Measurements from ENCODE around the gene CAMKK1. TPM values are rescaled to one million over a fixed set of nuclear protein-coding genes. Genes with fewer than 3 reads are reported as not detected.

Gene CAMKK1
- total RNA-seq, 1 experiment from 2014 or later = 9.6 TPM

GRCh38 chr17:3896968-3897235, 4.0 kb upstream of the CAMKK1 start:
- DNase-seq (ENCODE audit: low read depth) = no peak

GRCh38 chr17:3896108-3896967, 3.5 kb upstream of the CAMKK1 start:
- DNase-seq (ENCODE audit: low read depth) = no peak

GRCh38 chr17:3895354-3895753, 2.5 kb upstream of the CAMKK1 start:
- DNase-seq (ENCODE audit: low read depth) = no peak

GRCh38 chr17:3894911-3895343, 2.1 kb upstream of the CAMKK1 start:
- peak; percentile 77 for DNase-seq (ENCODE audit: low read depth)

DNA sequence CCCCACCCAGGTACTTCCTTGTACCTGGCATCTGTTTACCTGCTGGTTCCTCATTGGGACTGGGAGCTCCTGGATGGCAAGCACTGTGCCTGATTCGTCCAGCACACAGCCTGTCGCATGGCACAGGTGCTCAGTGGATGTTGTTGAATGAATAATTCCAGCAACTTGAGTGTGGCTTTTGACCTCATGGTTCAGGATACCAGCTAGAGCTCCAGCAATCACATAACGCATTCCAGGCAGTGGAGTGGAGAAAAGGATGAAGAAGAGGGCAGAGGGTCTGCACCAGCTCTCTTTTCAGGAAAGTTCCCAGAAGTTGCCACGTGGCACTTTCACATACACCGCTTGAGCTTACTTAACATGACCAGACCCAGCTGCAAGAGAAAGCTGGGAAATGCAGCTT, 1.3 kb upstream of the CAMKK1 start:
- no peak for DNase-seq (ENCODE audit: low read depth)

GRCh38 chr17:3893720-3894116, 865 bp upstream of the CAMKK1 start:
- no peak for DNase-seq (ENCODE audit: low read depth)

DNA sequence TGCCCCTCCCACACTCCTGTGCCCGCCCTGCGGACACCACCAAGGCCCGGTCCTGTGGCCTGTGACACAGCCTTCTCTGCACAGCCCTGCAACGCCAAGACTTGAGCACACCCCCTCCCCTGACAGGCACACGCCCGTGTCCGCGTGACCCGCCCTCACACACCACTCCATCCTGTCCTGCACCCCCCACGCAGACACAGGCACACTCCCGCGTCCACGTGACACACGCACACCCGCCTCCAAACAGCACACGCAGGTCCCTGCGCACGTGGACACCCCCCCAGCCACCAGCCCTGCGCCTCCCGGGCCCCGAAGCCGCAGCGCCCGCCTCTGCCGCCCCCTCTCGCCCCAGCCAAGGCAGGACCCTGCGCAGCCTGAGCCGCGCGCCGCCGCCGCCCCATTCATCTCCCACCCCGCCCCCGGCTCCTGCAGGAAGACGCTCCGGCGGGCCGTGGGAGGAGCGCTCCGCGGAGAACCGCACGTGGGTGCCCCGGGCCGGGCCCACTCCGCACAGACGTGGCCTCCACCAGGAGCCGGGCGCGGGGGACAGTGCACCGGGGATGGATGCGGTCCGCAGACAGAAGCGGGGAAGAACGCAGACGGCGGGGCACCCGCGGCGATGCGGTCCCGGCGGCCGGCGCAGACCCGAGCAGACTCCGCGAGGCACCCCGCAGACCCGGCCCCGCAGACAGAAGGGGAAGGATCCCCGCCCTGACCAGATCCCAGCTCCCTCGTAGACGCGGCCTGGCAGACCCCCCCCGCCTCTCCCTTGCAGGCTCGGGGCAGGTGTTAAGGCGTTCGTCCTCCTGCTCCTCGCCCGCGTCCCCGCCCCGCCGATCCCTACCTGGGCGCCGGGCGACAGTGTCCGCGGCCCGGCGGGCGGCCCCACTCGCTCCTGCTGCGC, 506 bp downstream of the CAMKK1 start:
- DNase-seq (ENCODE audit: low read depth) = peak; percentile 84

DNA sequence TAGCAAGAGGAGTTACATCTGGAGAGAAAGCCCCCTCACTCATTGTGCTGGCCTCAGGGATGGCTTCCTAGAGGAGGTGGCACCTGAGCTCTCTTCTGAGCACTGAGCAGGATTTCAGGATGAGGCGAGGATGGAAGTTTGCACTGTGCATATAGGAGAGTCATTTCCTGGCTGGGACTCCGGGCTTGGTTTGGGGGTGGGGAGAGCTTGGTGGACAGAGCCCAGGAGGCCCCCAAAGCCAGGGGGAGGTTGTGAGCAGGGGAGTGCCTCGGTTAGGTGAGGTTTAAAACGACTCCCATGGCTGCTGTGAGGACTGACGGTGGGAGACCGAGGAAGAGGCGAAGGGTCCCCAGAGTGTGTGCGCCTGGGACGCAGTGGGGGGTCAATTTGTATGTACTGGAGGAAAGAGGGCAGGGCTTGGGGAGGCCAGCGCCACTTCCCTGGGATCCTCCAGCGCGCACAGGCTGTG, 1.2 kb downstream of the CAMKK1 start:
- no peak for DNase-seq (ENCODE audit: low read depth)

DNA sequence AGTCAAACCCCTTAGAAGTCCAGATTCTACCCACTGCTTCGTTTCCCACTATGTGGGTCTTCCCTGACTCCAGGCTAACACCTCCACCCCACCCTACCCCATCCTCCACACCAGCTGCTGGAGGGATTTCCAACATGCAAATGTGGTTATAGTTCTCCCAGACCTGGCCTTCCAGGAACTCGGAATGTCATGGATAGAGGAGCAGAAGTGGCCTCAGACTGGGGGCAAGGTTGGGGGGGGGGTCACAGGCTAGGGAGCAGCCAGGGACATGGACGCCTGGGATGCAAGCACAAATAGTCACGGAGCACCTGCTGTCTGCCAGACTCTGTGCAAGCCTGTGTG, 2.0 kb downstream of the CAMKK1 start:
- no peak for DNase-seq (ENCODE audit: low read depth)

- peak; percentile 99 for DNase-seq (ENCODE audit: low read depth)
These were observed 2.6 kb downstream of the CAMKK1 start for GRCh38 chr17:3890082-3890877.

DNA sequence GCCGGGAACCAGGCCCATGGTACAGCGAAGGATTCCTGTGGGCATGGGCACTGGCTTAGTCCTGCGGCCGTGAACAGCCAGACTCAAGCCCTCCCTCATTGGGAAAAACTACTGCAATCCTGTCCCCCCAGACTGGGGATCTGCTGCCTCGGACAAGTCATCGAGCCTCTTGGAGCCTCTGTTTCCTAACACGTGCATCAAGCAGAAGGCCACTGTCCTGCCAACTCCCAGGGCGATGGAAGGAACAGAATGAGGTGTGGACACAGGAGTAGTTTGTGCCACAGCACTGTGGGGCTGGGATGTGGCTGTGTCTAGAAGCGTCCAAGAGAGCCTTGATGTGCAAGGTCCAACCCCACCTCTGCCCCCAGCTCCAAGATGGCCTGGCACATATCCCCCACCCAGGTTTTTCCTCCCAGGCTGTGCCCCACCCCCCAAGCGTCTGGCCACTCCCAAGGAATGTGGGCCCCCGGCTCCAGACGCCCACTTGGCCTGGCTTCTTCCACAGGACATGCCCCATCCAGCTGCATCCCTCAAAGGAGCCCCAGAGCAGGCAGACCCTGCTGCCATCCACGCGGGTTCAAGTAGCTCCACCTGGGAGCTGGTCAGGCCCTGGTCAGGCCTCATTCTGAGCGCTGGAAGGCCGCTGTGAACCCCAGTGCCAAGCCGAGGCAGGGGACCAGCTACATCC, 3.4 kb downstream of the CAMKK1 start:
- peak; percentile 41 for DNase-seq (ENCODE audit: low read depth)

- DNase-seq (ENCODE audit: low read depth) = peak; percentile 97
These were observed 4.3 kb downstream of the CAMKK1 start for GRCh38 chr17:3888343-3889171.

DNA sequence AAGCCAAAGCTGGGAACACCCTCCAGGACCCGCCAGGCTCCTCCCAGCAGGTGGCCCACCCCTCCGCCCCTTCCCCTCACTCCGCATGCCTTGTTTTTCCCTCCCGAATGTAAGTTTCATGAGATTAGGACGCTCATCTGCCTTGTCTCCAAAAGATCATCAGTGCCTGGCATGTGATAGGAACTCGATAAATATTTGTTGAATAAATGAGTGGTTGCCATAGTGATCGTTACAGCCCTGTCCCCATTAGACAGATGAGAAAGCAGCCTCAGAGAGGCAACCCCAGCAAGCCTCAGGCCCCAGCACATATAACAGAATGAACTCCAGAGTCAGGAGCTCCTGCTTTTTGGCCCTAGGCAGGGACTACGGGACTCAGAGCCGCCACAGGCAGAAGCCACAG, 5.0 kb downstream of the CAMKK1 start:
- DNase-seq (ENCODE audit: low read depth) = peak; percentile 37

- no peak for DNase-seq (ENCODE audit: low read depth)
These were observed 5.5 kb downstream of the CAMKK1 start for GRCh38 chr17:3887394-3887793.

DNA sequence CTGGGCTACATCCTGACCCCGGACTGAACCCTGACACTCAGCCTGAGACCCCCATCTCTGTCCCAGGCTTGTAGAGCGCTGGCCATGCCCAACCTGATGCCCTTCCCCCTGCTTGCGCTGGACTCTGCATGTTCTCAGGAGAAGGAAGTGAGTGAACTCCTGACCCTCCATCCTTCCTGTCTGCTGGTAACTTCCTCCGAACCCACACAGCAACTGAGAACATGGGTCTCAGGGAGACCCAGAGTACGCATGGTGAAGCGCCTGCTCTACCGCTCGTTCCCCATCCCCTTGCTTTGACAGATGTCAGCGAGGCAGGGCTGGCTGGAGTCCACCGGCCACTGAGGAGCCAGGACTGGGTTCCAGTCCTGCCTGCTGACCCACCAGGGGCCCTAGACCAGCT, 6.1 kb downstream of the CAMKK1 start:
- no peak for DNase-seq (ENCODE audit: low read depth)

DNA sequence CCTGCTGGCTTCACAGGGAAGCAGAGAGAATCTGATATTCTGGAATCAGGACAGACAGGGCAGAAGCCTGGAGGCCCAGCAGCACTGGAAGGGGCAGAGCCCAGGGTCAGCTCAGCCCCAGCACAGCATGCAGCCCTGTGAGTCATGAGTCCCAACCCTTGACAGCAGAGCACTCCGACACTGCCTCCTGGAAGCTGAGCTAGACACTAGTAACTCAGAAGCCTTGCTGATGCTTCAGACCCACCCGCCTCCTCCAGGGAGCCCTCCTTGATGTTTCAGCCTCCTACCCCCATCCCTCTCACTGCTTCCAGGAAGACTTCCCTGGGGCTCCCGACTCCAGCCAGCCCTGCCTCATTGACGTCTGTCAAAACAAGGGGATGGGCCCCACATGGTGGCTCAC, 6.9 kb downstream of the CAMKK1 start:
- DNase-seq (ENCODE audit: low read depth) = peak; percentile 92

GRCh38 chr17:3885271-3885670, 7.6 kb downstream of the CAMKK1 start:
- DNase-seq (ENCODE audit: low read depth) = peak; percentile 66

DNA sequence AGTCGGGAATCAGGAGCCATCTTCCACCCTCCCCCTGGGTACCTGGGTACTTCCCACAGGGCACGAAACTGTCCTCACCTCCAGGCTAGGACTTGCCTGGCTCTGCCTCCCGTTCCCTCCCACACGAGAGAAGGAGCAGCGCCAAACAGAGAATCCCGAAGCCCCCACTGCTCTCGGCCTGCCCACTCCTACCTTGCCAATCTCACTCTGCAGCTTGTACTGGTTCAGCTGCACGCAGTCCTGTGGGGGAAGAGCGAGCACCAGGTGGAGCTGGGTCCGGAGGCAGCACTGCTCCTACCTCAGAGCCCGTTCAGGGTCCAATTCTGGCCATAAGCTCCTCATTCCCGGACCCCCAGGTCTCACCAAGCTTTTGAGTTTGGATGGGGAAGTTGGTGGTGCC, 8.7 kb downstream of the CAMKK1 start:
- no peak for DNase-seq (ENCODE audit: low read depth)

GRCh38 chr17:3882276-3882675, 10.6 kb downstream of the CAMKK1 start:
- DNase-seq (ENCODE audit: low read depth) = no peak

GRCh38 chr17:3880983-3881382, 11.9 kb downstream of the CAMKK1 start:
- no peak for DNase-seq (ENCODE audit: low read depth)
